Measurements from ENCODE around the gene RNU1-1.
"Not testable (repeated sequence)": the region's sequence is repeated elsewhere in the genome, so short reads cannot be mapped to it uniquely, and the experiment has no call there.

GRCh38 chr1:16483146-16483545 is 30.9 kb downstream of the RNU1-1 start:
- not testable (repeated sequence) for TF ChIP-seq POLR2A, CTCF, EP300 (IDR thresholded peaks at IDR 0.05)
